ENCODE data around the gene CWC27. TPM values are rescaled to one million over a fixed set of nuclear protein-coding genes. Genes with fewer than 3 reads are reported as not detected.

The CWC27 gene
- total RNA-seq, 1 experiment from 2014 or later = 42.7 TPM

DNA sequence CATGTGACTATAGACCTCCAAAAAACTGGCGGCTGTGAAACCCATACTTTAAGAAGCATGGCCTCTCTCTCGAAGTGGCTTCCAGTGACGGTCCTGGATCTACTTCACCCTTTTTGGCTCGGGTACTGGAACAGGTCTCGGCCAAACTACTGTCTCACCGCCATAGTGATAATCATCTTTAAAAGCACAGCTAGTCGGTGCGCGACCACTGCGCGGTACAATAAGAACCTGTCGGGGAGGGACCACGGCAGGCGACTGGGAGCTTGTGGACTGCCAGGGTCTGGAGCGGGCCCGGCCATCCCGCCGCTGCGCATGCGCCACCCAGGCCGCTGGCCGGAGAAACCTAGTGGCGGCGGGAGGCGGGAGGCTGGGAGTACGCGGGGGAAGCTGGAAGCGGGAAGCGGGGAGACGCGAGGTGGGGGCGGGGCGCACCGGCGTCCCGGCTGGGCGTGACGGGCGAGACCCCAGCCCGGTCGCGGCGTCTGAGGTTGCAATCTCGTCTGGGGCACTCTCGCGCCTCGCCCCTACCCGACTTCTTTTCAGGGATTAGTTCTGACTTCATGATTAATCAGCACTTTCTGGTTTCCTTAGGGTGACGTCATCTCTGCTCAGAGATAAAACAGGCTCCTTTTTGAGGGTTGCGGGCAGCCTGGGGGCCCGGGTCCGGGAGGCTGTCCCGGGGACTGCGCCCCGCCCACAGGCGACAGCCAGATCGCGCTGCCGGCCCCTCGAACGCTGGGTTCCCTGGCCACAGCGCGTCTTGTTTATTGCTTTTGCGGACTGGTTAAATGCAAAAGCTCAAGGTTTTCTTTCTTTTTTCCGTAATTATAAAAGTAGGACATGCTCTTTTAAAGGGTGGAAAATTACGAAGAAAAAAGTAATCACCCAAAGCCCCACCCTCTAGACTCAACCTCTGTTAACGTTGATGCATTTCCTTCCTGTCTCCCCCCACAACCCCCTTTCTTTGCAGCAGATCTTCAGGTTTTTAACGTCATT lies 266.8 kb downstream of the CWC27 start (continued):
- TF ChIP-seq CREM (CRISPR knock-in tag; IDR thresholded peaks at IDR 0.05) (0 out of 2 replicates have a peak, but pooled peaks have one; percentile 22), NFE2L1 (CRISPR knock-in tag; IDR thresholded peaks at IDR 0.05) (peak; percentile 77; the same call in 1 of the 2 replicates), PRRX2 (CRISPR knock-in tag; IDR thresholded peaks at IDR 0.05) (no peak), GTF2I (CRISPR knock-in tag; conservative IDR thresholded peaks at IDR 0.05) (no peak), GABPB1 (CRISPR knock-in tag; IDR thresholded peaks at IDR 0.05) (no peak), ARID4B (CRISPR knock-in tag; IDR thresholded peaks at IDR 0.05; ENCODE audit: borderline replicate concordance) (peak; percentile 25; the same call in 1 of the 2 replicates), FOXP4 (CRISPR knock-in tag; IDR thresholded peaks at IDR 0.05) (no peak), ZNF138 (CRISPR knock-in tag; conservative IDR thresholded peaks at IDR 0.05) (no peak), GRHL2 (CRISPR knock-in tag; IDR thresholded peaks at IDR 0.05; ENCODE audit: insufficient replicate concordance, severe bottlenecking) (no peak), ZNF263 (CRISPR knock-in tag; IDR thresholded peaks at IDR 0.05; ENCODE audit: low read depth) (no peak), ZNF532 (CRISPR knock-in tag; IDR thresholded peaks at IDR 0.05; ENCODE audit: borderline replicate concordance) (no peak), E2F4 (CRISPR knock-in tag; IDR thresholded peaks at IDR 0.05; ENCODE audit: borderline replicate concordance, low read depth) (no peak; the same call in 1 of the 2 replicates)
- TF ChIP-seq, protein P1, sequence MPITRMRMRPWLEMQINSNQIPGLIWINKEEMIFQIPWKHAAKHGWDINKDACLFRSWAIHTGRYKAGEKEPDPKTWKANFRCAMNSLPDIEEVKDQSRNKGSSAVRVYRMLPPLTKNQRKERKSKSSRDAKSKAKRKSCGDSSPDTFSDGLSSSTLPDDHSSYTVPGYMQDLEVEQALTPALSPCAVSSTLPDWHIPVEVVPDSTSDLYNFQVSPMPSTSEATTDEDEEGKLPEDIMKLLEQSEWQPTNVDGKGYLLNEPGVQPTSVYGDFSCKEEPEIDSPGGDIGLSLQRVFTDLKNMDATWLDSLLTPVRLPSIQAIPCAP (CRISPR knock-in tag; IDR thresholded peaks at IDR 0.05) = no peak; the same call in 1 of the 2 replicates
- TF ChIP-seq, protein P2, sequence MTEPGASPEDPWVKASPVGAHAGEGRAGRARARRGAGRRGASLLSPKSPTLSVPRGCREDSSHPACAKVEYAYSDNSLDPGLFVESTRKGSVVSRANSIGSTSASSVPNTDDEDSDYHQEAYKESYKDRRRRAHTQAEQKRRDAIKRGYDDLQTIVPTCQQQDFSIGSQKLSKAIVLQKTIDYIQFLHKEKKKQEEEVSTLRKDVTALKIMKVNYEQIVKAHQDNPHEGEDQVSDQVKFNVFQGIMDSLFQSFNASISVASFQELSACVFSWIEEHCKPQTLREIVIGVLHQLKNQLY (CRISPR knock-in tag; IDR thresholded peaks at IDR 0.05) = no peak
- TF ChIP-seq, protein P3, sequence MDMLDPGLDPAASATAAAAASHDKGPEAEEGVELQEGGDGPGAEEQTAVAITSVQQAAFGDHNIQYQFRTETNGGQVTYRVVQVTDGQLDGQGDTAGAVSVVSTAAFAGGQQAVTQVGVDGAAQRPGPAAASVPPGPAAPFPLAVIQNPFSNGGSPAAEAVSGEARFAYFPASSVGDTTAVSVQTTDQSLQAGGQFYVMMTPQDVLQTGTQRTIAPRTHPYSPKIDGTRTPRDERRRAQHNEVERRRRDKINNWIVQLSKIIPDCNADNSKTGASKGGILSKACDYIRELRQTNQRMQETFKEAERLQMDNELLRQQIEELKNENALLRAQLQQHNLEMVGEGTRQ (CRISPR knock-in tag; IDR thresholded peaks at IDR 0.05) = no peak

Measured in WTC11 (cell line).